H1 (cell line): Measurements from ENCODE around the gene VOPP1. TPM values are rescaled to one million over a fixed set of nuclear protein-coding genes. Genes with fewer than 3 reads are reported as not detected.

ENCODE experiments used
- ASH2L ChIP-seq: fragments of 200-600, 300-600 bp; sonication (generic); IDR thresholded peaks from one replicate; pipeline ENCODE4 v1.7.1; 2017; ENCODE audit warnings: low read length
- CHD1 ChIP-seq: IDR thresholded peaks from 2 replicates; pipeline ENCODE4 v1.6.1; 2012; ENCODE audit warnings: low read depth, low read length, improper control_type of control experiment
- EGR1 ChIP-seq: IDR thresholded peaks from 2 replicates; pipeline ENCODE4 v1.6.1; 2011; ENCODE audit warnings: low read depth, low read length, borderline replicate concordance
- EP300 ChIP-seq, 2 experiments: IDR thresholded peaks; 1 replicate in 1 of 2; 2 replicates in 1 of 2; pipeline ENCODE4 v1.6.1; 2011 to 2012; ENCODE audit warnings: low read depth in 2 of 2, low read length in 2 of 2, mild to moderate bottlenecking in 2 of 2, borderline replicate concordance in 1 of 2, inconsistent platforms in 1 of 2, moderate library complexity in 1 of 2
- GTF2F1 ChIP-seq: IDR thresholded peaks from 2 replicates; pipeline ENCODE4 v1.6.1; 2012; ENCODE audit warnings: low read depth, low read length, improper control_type of control experiment, borderline replicate concordance
- JUND ChIP-seq: IDR thresholded peaks from 2 replicates; pipeline ENCODE4 v1.6.1; 2011; ENCODE audit warnings: mild to moderate bottlenecking, improper control_type of control experiment, low read length
- SAP30 ChIP-seq: fragments of 300-600 bp; sonication (generic); IDR thresholded peaks from 2 replicates; pipeline ENCODE4 v1.7.1; 2012; ENCODE audit warnings: low read length, moderate library complexity, mild to moderate bottlenecking, inconsistent platforms; ENCODE audit not compliant: insufficient read depth, insufficient replicate concordance
- polyA plus RNA-seq, 7 experiments: library from polyadenylated mRNA; depleted of rRNA in 3 of 7; stranded (reverse) in 5 of 7; unstranded in 2 of 7; fragments of >200 nt in 5 of 7; fragments of 200-250 nt in 2 of 7; gene quantifications; 1 replicate in 5 of 7; 2 replicates in 1 of 7; 4 replicates in 1 of 7; pipeline versions ENCODE4 v1.2.1 to v1.2.3, GENCODE V29; 2011 to 2013; ENCODE audit warnings: missing spikeins in 2 of 7, mixed read lengths in 2 of 7
- total RNA-seq: library from RNA; stranded (reverse); fragmentation: NEBNext Ultra II Directional; extraction: Animal tissue kit (Norgen Biotek cat#: 25700); gene quantifications from 2 replicates; pipeline ENCODE4 v1.2.1, GENCODE V29; 2021
- TF ChIP-seq, protein P1 (sequence below): IDR thresholded peaks from 2 replicates; pipeline ENCODE4 v1.6.1; 2012; ENCODE audit warnings: inconsistent platforms
- TF ChIP-seq, protein P2 (sequence below), 3 experiments: IDR thresholded peaks; 1 replicate in 2 of 3; 2 replicates in 1 of 3; pipeline versions ENCODE4 v1.5.1 to v1.6.1; 2011; ENCODE audit warnings: low read length in 3 of 3, mild to moderate bottlenecking in 3 of 3, inconsistent platforms in 2 of 3, low read depth in 1 of 3, moderate library complexity in 1 of 3; ENCODE audit not compliant: insufficient read depth in 1 of 3; ENCODE audit errors: control extremely low read depth in 1 of 3
- TF ChIP-seq, protein P3 (sequence below): IDR thresholded peaks from 2 replicates; pipeline ENCODE4 v1.6.1; 2012; ENCODE audit warnings: low read length, inconsistent platforms

VOPP1 gene
- total and polyA plus RNA-seq, 2 of the 8 experiments (the other 6 are each of a cell fraction or from before 2014, with no cell fraction given): 44.7 to 83.0 TPM

- TF ChIP-seq, protein P1, sequence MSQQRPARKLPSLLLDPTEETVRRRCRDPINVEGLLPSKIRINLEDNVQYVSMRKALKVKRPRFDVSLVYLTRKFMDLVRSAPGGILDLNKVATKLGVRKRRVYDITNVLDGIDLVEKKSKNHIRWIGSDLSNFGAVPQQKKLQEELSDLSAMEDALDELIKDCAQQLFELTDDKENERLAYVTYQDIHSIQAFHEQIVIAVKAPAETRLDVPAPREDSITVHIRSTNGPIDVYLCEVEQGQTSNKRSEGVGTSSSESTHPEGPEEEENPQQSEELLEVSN: no peak
- TF ChIP-seq, protein P2, sequence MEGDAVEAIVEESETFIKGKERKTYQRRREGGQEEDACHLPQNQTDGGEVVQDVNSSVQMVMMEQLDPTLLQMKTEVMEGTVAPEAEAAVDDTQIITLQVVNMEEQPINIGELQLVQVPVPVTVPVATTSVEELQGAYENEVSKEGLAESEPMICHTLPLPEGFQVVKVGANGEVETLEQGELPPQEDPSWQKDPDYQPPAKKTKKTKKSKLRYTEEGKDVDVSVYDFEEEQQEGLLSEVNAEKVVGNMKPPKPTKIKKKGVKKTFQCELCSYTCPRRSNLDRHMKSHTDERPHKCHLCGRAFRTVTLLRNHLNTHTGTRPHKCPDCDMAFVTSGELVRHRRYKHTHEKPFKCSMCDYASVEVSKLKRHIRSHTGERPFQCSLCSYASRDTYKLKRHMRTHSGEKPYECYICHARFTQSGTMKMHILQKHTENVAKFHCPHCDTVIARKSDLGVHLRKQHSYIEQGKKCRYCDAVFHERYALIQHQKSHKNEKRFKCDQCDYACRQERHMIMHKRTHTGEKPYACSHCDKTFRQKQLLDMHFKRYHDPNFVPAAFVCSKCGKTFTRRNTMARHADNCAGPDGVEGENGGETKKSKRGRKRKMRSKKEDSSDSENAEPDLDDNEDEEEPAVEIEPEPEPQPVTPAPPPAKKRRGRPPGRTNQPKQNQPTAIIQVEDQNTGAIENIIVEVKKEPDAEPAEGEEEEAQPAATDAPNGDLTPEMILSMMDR (IDR thresholded peaks at IDR 0.05; ENCODE audit: control extremely low read depth in 1 of 3, insufficient read depth in 1 of 3, low read depth in 1 of 3, low read length in 3 of 3): no peak
- TF ChIP-seq GTF2F1 (no peak), EP300 (IDR thresholded peaks at IDR 0.05; ENCODE audit: borderline replicate concordance in 1 of 2, low read depth in 2 of 2, low read length in 2 of 2) (no peak), CHD1 (no peak), ASH2L (no peak), SAP30 (no peak), JUND (no peak), EGR1 (no peak)
- TF ChIP-seq, protein P3, sequence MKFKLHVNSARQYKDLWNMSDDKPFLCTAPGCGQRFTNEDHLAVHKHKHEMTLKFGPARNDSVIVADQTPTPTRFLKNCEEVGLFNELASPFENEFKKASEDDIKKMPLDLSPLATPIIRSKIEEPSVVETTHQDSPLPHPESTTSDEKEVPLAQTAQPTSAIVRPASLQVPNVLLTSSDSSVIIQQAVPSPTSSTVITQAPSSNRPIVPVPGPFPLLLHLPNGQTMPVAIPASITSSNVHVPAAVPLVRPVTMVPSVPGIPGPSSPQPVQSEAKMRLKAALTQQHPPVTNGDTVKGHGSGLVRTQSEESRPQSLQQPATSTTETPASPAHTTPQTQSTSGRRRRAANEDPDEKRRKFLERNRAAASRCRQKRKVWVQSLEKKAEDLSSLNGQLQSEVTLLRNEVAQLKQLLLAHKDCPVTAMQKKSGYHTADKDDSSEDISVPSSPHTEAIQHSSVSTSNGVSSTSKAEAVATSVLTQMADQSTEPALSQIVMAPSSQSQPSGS: no peak
Measured at GRCh38 chr7:55514546-55515265, 57.6 kb downstream of the VOPP1 start (continued).
